HTERT RPE-1 (cell line): ENCODE results near the gene TBC1D32.
"Not testable (repeated sequence)": the region's sequence is repeated elsewhere in the genome, so short reads cannot be mapped to it uniquely, and the experiment has no call there.

Source experiments
- in situ Hi-C: fragments of 300-500 bp; cut with MboI; formaldehyde crosslinking; loops from 4 replicates; pipeline ENCODE4 v1.14.3; 2020; ENCODE audit warnings: low sequenced_read_pairs

TBC1D32 gene

GRCh38 chr6:121135425-121135824, 198.9 kb downstream of the TBC1D32 start:
- in situ Hi-C loops = no loop called here

DNA sequence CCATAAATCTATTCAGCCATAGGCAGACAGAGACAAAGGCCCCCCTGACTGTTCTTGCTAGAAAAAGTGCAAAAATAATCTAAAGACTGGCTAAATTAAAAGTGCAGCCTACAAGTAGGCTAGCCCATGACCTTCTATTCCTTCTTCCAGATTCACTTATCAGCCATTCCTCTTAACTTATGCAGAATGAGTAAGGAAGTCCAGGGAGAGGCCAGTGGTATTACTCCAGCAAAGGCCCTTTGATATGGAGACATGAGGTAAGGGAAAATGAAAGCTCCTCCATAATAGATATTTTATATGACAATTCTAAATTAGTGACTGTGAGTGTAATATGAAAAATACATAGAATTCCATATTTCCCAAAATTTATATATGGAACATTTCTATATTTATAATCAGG, 199.4 kb downstream of the TBC1D32 start:
- in situ Hi-C loops = no loop called here

GRCh38 chr6:121124600-121124999, 209.7 kb downstream of the TBC1D32 start:
- in situ Hi-C loops = no loop called here

DNA sequence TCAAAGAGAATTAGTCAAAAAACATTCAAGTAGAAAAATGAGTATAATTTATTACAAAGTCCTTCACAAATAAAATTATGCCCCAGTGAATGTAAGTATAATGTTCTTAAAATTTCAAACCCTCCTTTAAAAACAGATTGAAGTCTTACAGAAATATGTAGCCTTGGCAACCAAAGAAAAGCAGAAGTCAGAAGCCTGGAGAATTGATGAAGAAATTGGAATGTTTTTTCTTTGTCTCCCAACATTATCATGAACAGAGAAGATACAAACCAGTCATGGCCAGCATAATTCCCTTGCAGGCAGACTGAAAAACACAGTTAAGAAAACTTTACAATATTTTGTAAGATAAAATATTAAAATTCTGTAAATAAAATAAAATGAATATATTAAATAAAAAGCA, 221.9 kb downstream of the TBC1D32 start:
- in situ Hi-C loops = no loop called here

- in situ Hi-C loops = no loop called here
Observed at GRCh38 chr6:121110733-121111132, 223.5 kb downstream of the TBC1D32 start.

GRCh38 chr6:121106962-121107361, 227.3 kb downstream of the TBC1D32 start:
- in situ Hi-C loops = no loop called here

DNA sequence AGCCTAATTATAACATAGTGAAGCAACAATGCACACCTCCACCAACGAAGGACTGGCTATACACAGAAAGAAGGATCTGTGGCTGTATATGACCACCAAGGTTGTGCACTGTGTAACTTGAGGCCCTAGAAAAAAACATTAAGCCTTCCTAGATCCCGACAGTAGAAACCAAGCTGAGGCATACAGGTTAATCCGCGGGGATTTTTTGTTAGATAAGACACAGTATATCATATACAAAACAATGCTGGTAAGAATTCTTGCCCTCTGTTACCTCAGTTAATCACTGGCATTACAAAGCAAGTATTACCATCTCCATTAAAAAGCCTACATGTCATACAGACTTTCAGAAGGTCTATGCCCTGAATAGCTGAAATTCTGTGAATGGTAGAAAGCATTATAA, 228.8 kb downstream of the TBC1D32 start:
- in situ Hi-C loops = no loop called here

DNA sequence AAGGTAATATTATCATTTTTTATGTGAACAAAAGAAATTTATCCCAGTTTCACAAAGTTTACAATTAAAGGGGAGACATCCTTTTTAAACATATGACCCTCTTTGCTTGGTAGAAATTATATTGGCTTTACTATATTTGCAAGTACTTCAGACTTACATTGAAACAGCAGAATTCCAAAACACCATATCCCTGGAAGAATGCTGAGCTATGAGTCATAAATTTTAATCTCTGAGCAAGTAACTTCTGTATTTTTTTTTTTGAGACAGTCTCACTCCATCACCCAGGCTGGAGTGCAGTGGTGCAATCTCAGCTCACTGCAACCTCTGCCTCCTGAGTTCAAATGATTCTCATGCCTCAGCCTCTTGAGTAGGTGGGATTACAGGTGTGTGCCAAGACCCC, 240.4 kb downstream of the TBC1D32 start:
- in situ Hi-C loops = no loop called here

GRCh38 chr6:121090492-121090891, 243.8 kb downstream of the TBC1D32 start:
- in situ Hi-C loops = no loop called here

DNA sequence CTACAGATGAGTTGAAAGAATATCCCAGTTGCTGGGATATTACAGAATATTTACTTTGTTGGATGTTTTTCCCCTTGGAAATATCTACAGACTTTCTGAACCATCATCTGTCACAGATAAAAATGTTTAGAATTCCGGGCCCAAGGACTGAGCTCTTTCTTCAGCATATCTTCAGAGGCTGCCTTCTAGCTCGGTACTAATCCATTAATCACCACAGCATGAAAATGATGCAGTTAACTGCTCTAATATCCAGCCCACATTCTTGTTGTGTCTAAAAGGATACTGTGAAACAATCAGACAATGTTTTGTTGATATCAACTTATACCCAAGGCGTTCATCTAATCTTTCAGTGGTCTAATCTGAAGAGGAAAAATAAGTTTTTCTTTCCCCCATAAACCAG, 247.4 kb downstream of the TBC1D32 start:
- in situ Hi-C loops = no loop called here

- in situ Hi-C loops = no loop called here
Observed at GRCh38 chr6:121076119-121076518, 258.2 kb downstream of the TBC1D32 start.

DNA sequence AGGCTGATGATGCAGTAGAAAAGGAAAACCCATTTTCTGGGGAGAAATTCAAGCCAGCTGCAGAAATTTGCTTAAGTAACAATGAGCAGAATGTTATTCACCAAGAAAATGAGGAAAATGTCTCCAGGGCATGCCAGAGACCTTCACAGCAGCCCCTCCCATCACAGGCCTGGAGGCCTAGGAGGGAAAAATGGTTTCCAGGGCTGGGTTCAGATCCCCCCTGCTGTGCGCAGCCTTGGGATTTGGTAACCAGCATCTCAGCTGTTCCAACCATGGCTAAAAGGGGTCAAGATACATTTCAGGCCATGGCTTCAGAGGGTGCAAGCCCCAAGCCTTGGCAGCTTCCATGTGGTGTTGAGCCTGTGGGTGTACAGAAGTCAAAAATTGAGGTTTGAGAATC, 265.5 kb downstream of the TBC1D32 start:
- in situ Hi-C loops = not testable (repeated sequence)

DNA sequence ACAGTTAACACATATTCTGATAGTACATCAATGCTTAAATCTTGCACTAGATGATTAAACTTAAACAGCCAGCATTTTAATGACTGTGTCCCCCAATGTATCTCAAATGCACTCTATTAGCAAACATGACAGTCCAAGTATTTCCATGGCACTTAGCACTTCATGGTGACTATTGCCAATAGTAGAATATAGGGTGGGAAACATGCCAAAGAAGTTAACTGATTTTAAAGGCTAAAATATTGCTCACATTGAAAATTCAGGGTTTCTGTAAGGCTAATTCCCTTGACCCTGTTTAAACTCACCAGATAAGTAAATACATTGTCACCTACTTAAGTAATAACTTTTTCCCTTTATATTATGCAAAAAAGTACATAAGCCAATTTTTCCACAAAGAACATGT, 266.9 kb downstream of the TBC1D32 start:
- in situ Hi-C loops = no loop called here

DNA sequence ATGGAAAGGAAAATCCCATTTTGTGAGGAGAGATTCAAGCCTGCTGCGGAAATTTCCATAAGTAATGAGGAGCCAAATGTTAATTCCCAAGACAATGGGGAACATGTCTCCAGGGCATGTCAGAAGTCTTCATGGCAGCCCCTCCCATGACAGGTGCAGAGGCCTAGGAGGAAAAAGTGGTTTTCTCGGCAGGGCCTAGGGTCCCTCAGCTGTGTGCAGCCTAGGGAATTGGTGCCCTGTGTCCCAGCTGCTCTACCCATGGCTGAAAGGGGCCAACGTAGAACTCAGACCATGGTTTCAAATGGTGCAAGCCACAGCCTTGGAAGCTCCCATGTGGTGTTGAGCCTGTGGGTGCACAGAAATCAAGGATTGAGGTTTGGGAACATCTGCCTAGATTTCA, 269.9 kb downstream of the TBC1D32 start:
- in situ Hi-C loops = no loop called here

DNA sequence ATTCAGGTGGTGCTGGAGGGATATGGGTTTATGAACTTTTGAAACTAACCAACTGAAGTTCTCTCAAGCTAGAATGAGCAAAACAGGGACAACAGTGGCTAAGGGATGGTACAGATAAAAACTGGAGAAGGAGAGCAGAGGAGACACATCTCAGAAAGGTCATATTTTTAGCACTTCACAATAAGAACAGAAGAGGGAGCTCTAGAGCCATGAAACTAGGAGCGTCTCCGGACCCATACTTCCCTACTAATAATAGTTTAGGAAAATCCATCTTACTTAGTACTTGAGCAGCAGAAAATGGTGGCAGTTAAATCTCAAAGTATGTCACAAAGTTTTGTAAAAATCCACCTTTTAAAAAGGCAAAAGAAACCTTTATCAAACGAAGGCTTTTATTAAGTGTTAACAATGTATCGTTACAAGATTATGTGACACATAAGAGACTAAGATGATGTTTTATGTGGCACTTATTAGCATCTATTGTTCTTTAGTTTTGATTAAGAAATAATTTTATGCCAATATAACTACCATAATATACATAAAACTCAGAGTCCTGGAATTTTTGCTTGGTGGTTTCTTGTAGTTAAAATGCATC, 278.6 kb downstream of the TBC1D32 start:
- in situ Hi-C loops = no loop called here

DNA sequence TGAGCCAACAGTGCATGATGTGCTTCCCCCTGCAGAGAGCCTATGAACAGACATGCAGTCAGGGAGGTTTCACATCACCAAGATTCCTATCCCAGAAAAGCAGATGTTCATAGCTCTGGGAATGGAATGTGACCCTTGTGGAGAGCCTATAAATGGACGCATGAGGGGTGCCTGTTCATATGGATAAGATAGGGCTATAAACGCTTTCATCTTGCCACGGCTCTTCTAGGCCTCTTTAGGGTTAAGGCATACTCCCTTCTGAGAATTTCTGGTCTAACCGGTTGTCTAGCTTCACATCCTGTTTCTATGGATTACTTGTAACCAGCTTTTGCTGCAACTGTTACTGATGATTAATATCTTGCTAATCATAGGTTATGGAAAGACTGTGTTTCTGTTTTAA, 285.7 kb downstream of the TBC1D32 start:
- in situ Hi-C loops = not testable (repeated sequence)

DNA sequence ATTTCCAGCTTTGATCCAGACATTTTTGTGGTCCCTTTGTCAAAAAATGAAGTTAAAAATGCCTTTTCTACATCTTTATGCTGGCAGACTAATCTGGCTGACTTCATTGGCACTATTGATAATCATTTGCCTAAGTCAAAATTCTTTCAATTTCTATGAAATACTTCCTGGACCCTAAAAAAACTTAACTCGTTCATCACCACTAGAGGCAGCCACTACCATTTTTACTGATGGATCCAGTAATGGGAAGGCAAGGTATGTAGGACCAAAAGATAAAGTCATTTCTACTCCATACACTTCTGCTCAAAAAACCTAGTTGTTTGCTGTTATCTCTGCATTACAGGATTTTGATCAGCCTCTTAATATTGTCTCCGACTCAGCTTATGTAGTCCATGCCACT, 289.4 kb downstream of the TBC1D32 start:
- in situ Hi-C loops = not testable (repeated sequence)

GRCh38 chr6:121043706-121044105, 290.6 kb downstream of the TBC1D32 start:
- in situ Hi-C loops = not testable (repeated sequence)

DNA sequence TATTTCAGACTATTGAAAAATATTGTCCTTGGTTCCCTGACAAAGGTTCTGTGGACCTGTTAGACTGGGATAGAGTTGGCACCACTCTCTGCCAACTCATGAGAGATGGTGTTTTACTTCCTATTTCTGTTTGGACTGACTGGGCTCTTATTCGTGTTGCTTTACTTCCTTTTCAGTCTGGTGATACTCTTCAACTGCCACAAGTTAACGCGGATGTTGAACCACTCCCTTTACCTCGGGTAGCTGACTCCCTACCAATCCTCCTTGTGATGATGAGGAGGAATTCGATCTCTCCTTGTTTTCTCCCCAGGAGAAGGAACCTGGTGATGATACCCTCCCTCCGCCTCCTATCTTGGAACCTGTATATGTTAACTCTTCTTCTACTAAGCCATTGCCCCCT, 291.1 kb downstream of the TBC1D32 start:
- in situ Hi-C loops = not testable (repeated sequence)

DNA sequence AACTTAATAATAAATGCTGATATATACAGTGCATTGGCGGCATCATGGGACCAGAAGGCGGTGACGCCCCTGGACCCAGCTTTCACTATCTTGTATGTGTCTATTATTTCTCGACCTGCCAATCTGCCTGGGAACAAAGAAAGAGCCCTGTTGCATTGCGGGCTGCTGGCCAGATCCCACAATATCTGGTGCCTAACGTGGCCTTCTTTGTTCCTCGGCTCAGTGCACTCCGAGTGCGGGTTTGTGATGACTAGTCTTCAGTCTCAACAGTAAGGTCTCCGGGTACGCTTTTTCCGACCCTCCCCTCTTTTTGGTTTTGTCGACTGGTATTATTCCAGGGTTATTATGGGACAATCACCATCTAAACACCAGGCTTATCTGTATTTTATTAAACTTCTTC, 291.5 kb downstream of the TBC1D32 start:
- in situ Hi-C loops = no loop called here

DNA sequence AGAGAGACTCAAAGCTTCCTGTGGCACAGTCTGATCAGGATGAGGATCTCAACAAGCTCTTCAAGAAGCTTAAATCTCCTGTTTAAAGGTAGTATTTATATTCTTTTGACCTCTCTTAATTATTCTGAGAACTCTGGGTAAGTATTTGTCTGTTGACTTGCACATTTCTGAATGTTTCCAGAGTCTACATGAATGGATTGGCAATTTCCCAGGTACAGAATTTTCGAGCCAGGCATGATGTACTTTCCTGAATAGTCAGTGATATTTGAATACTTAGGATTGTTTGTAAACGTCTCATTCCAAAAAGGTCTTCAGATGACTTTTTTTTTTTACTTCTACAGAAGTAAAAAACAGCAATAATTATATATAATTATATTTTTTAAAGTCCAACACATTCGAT, 293.4 kb downstream of the TBC1D32 start:
- in situ Hi-C loops = no loop called here

DNA sequence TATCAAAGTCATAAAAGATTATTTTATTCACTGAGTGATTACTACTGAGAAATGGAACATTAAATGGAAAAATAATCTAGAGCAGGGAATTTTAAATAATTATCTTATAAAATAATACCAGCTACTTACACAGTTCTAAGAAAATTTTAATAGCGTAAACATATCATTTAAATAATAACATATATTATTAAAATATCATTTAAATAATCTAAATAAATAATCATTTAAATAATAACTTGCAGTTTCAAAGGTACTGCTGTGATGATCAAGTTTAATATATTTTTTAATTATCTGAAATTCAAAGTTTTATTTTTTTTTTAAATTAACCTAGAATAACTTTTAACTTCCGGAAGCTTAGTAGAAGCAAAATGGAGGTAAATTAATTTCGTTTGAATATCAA, 301.2 kb downstream of the TBC1D32 start:
- in situ Hi-C loops = no loop called here

- in situ Hi-C loops = no loop called here
Observed at GRCh38 chr6:121032268-121033006, 301.8 kb downstream of the TBC1D32 start.
